Liver (tissue), 9 donors: ENCODE measurements around the gene SCAF11. TPM values are rescaled to one million over a fixed set of nuclear protein-coding genes. Genes with fewer than 3 reads are reported as not detected.

Experiments used
- DNase-seq: peaks from one replicate; pipeline ENCODE4 v3.0.0-alpha.2; 2017; ENCODE audit warnings: low spot score
- H3K27ac ChIP-seq, 2 donors: one replicate each; pipeline ENCODE4 v1.7.0; 2013; ENCODE audit warnings: inconsistent platforms in 2 of 2, low read length in 2 of 2, control low read depth in 1 of 2, low read depth in 1 of 2, mild to moderate bottlenecking in 1 of 2
- H3K27me3 ChIP-seq, 4 donors: one replicate each; pipeline versions ENCODE4 v1.6.1 to v1.7.0; 2013; ENCODE audit warnings: low read length in 3 of 4, inconsistent platforms in 1 of 4, mild to moderate bottlenecking in 1 of 4, moderate library complexity in 1 of 4; ENCODE audit not compliant: control insufficient read depth in 4 of 4, insufficient read depth in 4 of 4
- H3K36me3 ChIP-seq, 4 donors: one replicate each; pipeline versions ENCODE4 v1.6.1 to v1.7.0; 2013; ENCODE audit warnings: low read length in 3 of 4, mild to moderate bottlenecking in 3 of 4, low read depth in 1 of 4, moderate library complexity in 1 of 4; ENCODE audit not compliant: control insufficient read depth in 4 of 4, insufficient read depth in 3 of 4
- H3K4me1 ChIP-seq, 4 donors: one replicate each; pipeline versions ENCODE4 v1.6.1 to v1.7.0; 2013; ENCODE audit warnings: low read length in 3 of 4, mild to moderate bottlenecking in 3 of 4, moderate library complexity in 1 of 4; ENCODE audit not compliant: control insufficient read depth in 4 of 4, insufficient read depth in 4 of 4
- H3K4me3 ChIP-seq, 3 donors: one replicate each; pipeline versions ENCODE4 v1.6.1 to v1.7.0; 2013; ENCODE audit warnings: low read length in 3 of 3, control low read depth in 1 of 3, low read depth in 1 of 3, mild to moderate bottlenecking in 1 of 3
- H3K9ac ChIP-seq, 2 donors: one replicate each; pipeline ENCODE4 v1.7.0; 2013; ENCODE audit warnings: low read length in 2 of 2, mild to moderate bottlenecking in 2 of 2, moderate library complexity in 2 of 2, control low read depth in 1 of 2, low read depth in 1 of 2
- H3K9me3 ChIP-seq, 4 donors: one replicate each; pipeline versions ENCODE4 v1.6.1 to v1.7.0; 2013; ENCODE audit warnings: low read length in 3 of 4; ENCODE audit not compliant: control insufficient read depth in 4 of 4
- ATF3 ChIP-seq: IDR thresholded peaks from 2 replicates; pipeline ENCODE4 v1.6.1; 2016; ENCODE audit warnings: antibody characterized with exemption
- EGR1 ChIP-seq, 2 donors: IDR thresholded peaks; 2 replicates each; pipeline ENCODE4 v1.6.1; 2016 to 2018; ENCODE audit warnings: antibody characterized with exemption in 2 of 2, low read depth in 2 of 2
- FOXA1 ChIP-seq: IDR thresholded peaks from 2 replicates; pipeline ENCODE4 v1.6.1; 2016; ENCODE audit warnings: antibody characterized with exemption
- FOXA2 ChIP-seq: IDR thresholded peaks from 2 replicates; pipeline ENCODE4 v1.6.1; 2016; ENCODE audit warnings: antibody characterized with exemption
- GABPA ChIP-seq, 2 donors: IDR thresholded peaks in 1 of 2; conservative IDR thresholded peaks in 1 of 2; 2 replicates each; pipeline ENCODE4 v1.6.1; 2016; ENCODE audit warnings: antibody characterized with exemption in 2 of 2, mild to moderate bottlenecking in 1 of 2, moderate library complexity in 1 of 2
- HNF4A ChIP-seq, 2 donors: conservative IDR thresholded peaks; 2 replicates each; pipeline ENCODE4 v1.6.1; 2016; ENCODE audit warnings: antibody characterized with exemption in 2 of 2, mild to moderate bottlenecking in 2 of 2
- HNF4G ChIP-seq: IDR thresholded peaks from 2 replicates; pipeline ENCODE4 v1.6.1; 2016; ENCODE audit warnings: antibody characterized with exemption
- JUND ChIP-seq, 2 donors: IDR thresholded peaks; 2 replicates each; pipeline ENCODE4 v1.6.1; 2016; ENCODE audit warnings: antibody characterized with exemption in 2 of 2
- MAX ChIP-seq: IDR thresholded peaks from 2 replicates; pipeline ENCODE4 v1.6.1; 2016; ENCODE audit warnings: antibody characterized with exemption
- NR2F2 ChIP-seq: IDR thresholded peaks from 2 replicates; pipeline ENCODE4 v1.6.1; 2016; ENCODE audit warnings: antibody characterized with exemption
- RAD21 ChIP-seq, 2 donors: IDR thresholded peaks; 2 replicates each; pipeline ENCODE4 v1.6.1; 2016; ENCODE audit warnings: antibody characterized with exemption in 2 of 2, mild to moderate bottlenecking in 2 of 2
- RXRA ChIP-seq, 2 donors: IDR thresholded peaks; 2 replicates each; pipeline ENCODE4 v1.6.1; 2017 to 2018; ENCODE audit warnings: antibody characterized with exemption in 2 of 2, mild to moderate bottlenecking in 1 of 2
- SP1 ChIP-seq: IDR thresholded peaks from 2 replicates; pipeline ENCODE4 v1.6.1; 2018; ENCODE audit warnings: antibody characterized with exemption, mild to moderate bottlenecking
- TAF1 ChIP-seq: conservative IDR thresholded peaks from 2 replicates; pipeline ENCODE4 v1.6.1; 2016; ENCODE audit warnings: antibody characterized with exemption, mild to moderate bottlenecking
- YY1 ChIP-seq: IDR thresholded peaks from 2 replicates; pipeline ENCODE4 v1.6.1; 2016; ENCODE audit warnings: antibody characterized with exemption, mild to moderate bottlenecking
- WGBS: extraction: QIAGEN DNeasy Blood & Tissue Kit; methylation state at CpG from one replicate; pipeline ENCODE4 v1.1.7; 2013; 5-methylcytosine and 5-hydroxymethylcytosine counted together
- polyA plus RNA-seq, 2 donors: library from polyadenylated mRNA; stranded (reverse) in 1 of 2; unstranded in 1 of 2; fragments of 200-250 nt in 1 of 2; fragments of >200 nt in 1 of 2; fragmentation: Nextera tagmentation in 1 of 2; extraction: Ambion mirVana in 1 of 2; gene quantifications; one replicate each; pipeline versions ENCODE4 v1.2.1 to v1.2.3, GENCODE V29; 2013 to 2015
- total RNA-seq, 2 donors: library from RNA; depleted of rRNA; stranded (reverse); fragments of >200 nt; gene quantifications; one replicate each; pipeline ENCODE4 v1.2.3, GENCODE V29; 2014
- TF ChIP-seq, protein P1 (sequence below): IDR thresholded peaks from 2 replicates; pipeline ENCODE4 v1.6.1; 2016; ENCODE audit warnings: antibody characterized with exemption, mild to moderate bottlenecking
- TF ChIP-seq, protein P2 (sequence below): IDR thresholded peaks from 2 replicates; pipeline ENCODE4 v1.6.1; 2016; ENCODE audit warnings: antibody characterized with exemption
- TF ChIP-seq, protein P3 (sequence below): fragments of 150-350 bp; IDR thresholded peaks from 2 replicates; pipeline ENCODE4 v1.5.1; 2017; ENCODE audit warnings: improper control_type of control experiment, low read depth, low read length; ENCODE audit not compliant: missing input control
- donor health status: healthy.
- donor health status: healthy.
- donor health status: healthy.
- donor health status: healthy.
- donor health status: healthy.

Gene SCAF11
- total and polyA plus RNA-seq, 4 donors, result 15.6 to 80.0 (median 43.9) TPM

DNA sequence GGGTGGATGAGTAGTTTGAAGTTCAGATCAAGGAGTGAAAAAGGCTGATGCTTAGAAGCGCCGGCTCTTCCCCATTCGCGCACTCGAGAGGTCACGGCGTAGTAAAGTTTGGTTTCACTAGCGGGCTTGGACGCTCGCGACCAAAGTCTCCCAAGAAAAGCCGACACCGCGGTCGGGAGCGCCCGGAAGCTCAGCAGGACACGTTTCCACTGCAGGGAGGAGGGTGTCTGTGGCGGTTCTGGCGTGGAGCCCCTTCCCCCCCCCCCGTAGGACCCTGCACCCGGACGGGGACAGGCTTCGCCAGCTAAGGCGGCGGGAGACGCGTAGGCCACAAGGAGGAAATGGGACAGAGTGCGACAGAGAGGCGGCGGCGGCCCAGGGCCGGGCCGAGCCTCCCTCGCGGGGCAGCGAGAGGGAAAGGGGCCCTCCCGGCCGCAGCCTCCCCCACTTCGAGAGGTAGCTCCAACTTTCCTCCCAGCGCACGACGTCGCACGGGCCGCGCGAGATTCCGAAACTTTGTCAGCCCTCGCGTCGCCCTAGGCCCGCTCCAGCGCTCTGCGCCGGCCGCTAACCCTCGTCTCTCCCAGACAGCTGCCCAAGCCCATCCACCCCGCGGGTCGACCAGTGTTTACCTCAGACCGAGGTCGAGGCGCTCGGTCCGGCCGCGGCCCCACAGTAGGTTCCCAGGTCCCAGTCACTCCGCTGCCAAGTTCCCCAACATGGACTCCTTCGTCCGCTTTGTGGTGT, 480 bp downstream of the SCAF11 start:
- under 1% methylated on average over 71 of the region's 71 CpGs for WGBS
- Histone ChIP-seq H3K36me3 (peaks cover 0 to 2% (median 0%) of the 10 kb centered on the region in 4 donors), H3K4me1 (peaks cover 8 to 31% (median 24%) of the 10 kb centered on the region in 4 donors)

More for the DNA sequence above, 480 bp downstream of the SCAF11 start:
- Histone ChIP-seq H3K27me3 (no peaks in the 10 kb centered on the region), H3K4me3 (peak overlapping the region; percentile 66 to 90 (median 80)), H3K9ac (peak overlapping the region; percentile 82 to 98), H3K9me3 (no peaks in the 10 kb centered on the region), H3K27ac (peak overlapping the region; percentile 99 to 100)
- DNase-seq, result peak; percentile 77
- TF ChIP-seq FOXA1 (no peak), YY1 (peak; percentile 10), MAX (no peak), TAF1 (peak; percentile 59), FOXA2 (no peak), NR2F2 (no peak), RAD21 (IDR thresholded peaks at IDR 0.05) (peak in 1 of 2 donors; percentile 32), RXRA (IDR thresholded peaks at IDR 0.05) (peak; percentile 28 to 58), ATF3 (no peak), JUND (IDR thresholded peaks at IDR 0.05) (no peak), SP1 (peak; percentile 37), GABPA (IDR thresholded peaks at IDR 0.05 in 1 of 2, conservative IDR thresholded peaks at IDR 0.05 in 1 of 2) (no peak), HNF4G (peak; percentile 43), HNF4A (conservative IDR thresholded peaks at IDR 0.05) (peak; percentile 55 to 67), EGR1 (IDR thresholded peaks at IDR 0.05; ENCODE audit: low read depth in 2 of 2) (no peak)
- TF ChIP-seq, protein P1, sequence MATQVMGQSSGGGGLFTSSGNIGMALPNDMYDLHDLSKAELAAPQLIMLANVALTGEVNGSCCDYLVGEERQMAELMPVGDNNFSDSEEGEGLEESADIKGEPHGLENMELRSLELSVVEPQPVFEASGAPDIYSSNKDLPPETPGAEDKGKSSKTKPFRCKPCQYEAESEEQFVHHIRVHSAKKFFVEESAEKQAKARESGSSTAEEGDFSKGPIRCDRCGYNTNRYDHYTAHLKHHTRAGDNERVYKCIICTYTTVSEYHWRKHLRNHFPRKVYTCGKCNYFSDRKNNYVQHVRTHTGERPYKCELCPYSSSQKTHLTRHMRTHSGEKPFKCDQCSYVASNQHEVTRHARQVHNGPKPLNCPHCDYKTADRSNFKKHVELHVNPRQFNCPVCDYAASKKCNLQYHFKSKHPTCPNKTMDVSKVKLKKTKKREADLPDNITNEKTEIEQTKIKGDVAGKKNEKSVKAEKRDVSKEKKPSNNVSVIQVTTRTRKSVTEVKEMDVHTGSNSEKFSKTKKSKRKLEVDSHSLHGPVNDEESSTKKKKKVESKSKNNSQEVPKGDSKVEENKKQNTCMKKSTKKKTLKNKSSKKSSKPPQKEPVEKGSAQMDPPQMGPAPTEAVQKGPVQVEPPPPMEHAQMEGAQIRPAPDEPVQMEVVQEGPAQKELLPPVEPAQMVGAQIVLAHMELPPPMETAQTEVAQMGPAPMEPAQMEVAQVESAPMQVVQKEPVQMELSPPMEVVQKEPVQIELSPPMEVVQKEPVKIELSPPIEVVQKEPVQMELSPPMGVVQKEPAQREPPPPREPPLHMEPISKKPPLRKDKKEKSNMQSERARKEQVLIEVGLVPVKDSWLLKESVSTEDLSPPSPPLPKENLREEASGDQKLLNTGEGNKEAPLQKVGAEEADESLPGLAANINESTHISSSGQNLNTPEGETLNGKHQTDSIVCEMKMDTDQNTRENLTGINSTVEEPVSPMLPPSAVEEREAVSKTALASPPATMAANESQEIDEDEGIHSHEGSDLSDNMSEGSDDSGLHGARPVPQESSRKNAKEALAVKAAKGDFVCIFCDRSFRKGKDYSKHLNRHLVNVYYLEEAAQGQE, result peak; percentile 21
- TF ChIP-seq, protein P2, sequence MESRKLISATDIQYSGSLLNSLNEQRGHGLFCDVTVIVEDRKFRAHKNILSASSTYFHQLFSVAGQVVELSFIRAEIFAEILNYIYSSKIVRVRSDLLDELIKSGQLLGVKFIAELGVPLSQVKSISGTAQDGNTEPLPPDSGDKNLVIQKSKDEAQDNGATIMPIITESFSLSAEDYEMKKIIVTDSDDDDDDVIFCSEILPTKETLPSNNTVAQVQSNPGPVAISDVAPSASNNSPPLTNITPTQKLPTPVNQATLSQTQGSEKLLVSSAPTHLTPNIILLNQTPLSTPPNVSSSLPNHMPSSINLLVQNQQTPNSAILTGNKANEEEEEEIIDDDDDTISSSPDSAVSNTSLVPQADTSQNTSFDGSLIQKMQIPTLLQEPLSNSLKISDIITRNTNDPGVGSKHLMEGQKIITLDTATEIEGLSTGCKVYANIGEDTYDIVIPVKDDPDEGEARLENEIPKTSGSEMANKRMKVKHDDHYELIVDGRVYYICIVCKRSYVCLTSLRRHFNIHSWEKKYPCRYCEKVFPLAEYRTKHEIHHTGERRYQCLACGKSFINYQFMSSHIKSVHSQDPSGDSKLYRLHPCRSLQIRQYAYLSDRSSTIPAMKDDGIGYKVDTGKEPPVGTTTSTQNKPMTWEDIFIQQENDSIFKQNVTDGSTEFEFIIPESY, result peak; percentile 30
- TF ChIP-seq, protein P3, sequence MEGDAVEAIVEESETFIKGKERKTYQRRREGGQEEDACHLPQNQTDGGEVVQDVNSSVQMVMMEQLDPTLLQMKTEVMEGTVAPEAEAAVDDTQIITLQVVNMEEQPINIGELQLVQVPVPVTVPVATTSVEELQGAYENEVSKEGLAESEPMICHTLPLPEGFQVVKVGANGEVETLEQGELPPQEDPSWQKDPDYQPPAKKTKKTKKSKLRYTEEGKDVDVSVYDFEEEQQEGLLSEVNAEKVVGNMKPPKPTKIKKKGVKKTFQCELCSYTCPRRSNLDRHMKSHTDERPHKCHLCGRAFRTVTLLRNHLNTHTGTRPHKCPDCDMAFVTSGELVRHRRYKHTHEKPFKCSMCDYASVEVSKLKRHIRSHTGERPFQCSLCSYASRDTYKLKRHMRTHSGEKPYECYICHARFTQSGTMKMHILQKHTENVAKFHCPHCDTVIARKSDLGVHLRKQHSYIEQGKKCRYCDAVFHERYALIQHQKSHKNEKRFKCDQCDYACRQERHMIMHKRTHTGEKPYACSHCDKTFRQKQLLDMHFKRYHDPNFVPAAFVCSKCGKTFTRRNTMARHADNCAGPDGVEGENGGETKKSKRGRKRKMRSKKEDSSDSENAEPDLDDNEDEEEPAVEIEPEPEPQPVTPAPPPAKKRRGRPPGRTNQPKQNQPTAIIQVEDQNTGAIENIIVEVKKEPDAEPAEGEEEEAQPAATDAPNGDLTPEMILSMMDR, result no peak
